Naive B cell (primary cell): ENCODE data around the gene PRPF19. TPM values are rescaled to one million over a fixed set of nuclear protein-coding genes. Genes with fewer than 3 reads are reported as not detected.

Source experiments
- ATAC-seq, 2 donors: fragments of 150-1000 bp; cut with Tn5 transposase; 2 replicates each; pipeline ENCODE4 v1.10.0; 2021; ENCODE audit warnings: low read depth in 2 of 2, mild to moderate bottlenecking in 2 of 2, moderate library complexity in 2 of 2
- DNase-seq: peaks from one replicate; pipeline ENCODE4 v3.0.0; 2022
- H3K27ac Mint-ChIP-seq, 6 donors: one replicate each; pipeline ENCODE4 v1.8.0; 2020 to 2022; ENCODE audit warnings: mild to moderate bottlenecking in 6 of 6, mixed read lengths in 6 of 6, moderate library complexity in 5 of 6, inconsistent platforms in 2 of 6
- H3K27me3 Mint-ChIP-seq, 3 donors: one replicate each; pipeline ENCODE4 v1.8.0; 2021 to 2022; ENCODE audit warnings: mixed read lengths in 3 of 3, mild to moderate bottlenecking in 1 of 3
- H3K36me3 Mint-ChIP-seq, 2 donors: one replicate each; pipeline ENCODE4 v1.8.0; 2020 to 2022; ENCODE audit warnings: mixed read lengths in 2 of 2, inconsistent platforms in 1 of 2, mild to moderate bottlenecking in 1 of 2
- H3K4me1 Mint-ChIP-seq, 3 donors: one replicate each; pipeline ENCODE4 v1.8.0; 2020 to 2022; ENCODE audit warnings: mixed read lengths in 3 of 3, inconsistent platforms in 1 of 3, mild to moderate bottlenecking in 1 of 3, moderate library complexity in 1 of 3
- H3K4me3 Mint-ChIP-seq, 8 donors: one replicate each; pipeline ENCODE4 v1.8.0; 2020 to 2022; ENCODE audit warnings: mild to moderate bottlenecking in 8 of 8, mixed read lengths in 8 of 8, moderate library complexity in 8 of 8, inconsistent platforms in 2 of 8
- H3K9me3 Mint-ChIP-seq, 7 donors: one replicate each; pipeline ENCODE4 v1.8.0; 2020 to 2022; ENCODE audit warnings: mixed read lengths in 7 of 7, mild to moderate bottlenecking in 5 of 7, inconsistent platforms in 2 of 7, moderate library complexity in 1 of 7
- polyA plus RNA-seq, 6 donors: library from polyadenylated mRNA; unstranded; fragments of 300-500 nt; fragmentation: Illumina TruSeq; gene quantifications; one replicate each; pipeline ENCODE4 v1.2.3, GENCODE V29; 2021; ENCODE audit warnings: low read depth in 6 of 6

The PRPF19 gene
- polyA plus RNA-seq, 6 donors from 2014 or later, result 5.6 to 19.3 (median 15.6) TPM

GRCh38 chr11:60934790-60935605 lies 28.6 kb upstream of the PRPF19 start:
- peak overlapping the region in 4 of 6 donors; percentile 56 to 91 (median 78) for H3K27ac Mint-ChIP-seq
- H3K27me3 Mint-ChIP-seq, result no peaks in the 10 kb centered on the region
- DNase-seq (no peak), ATAC-seq (no peak)
- H3K4me3 Mint-ChIP-seq, result no peak overlapping the region
- peaks cover 0 to 2% (median 0%) of the 10 kb centered on the region in 7 donors for H3K9me3 Mint-ChIP-seq
- H3K36me3 Mint-ChIP-seq, result peaks cover 4 to 14% of the 10 kb centered on the region in 2 donors
- H3K4me1 Mint-ChIP-seq, result peaks cover 31 to 55% (median 37%) of the 10 kb centered on the region in 3 donors

- H3K27ac Mint-ChIP-seq, result peak overlapping the region in 4 of 6 donors; percentile 3 to 82 (median 72)
- peaks cover 4 to 14% of the 10 kb centered on the region in 2 donors for H3K36me3 Mint-ChIP-seq
- peaks cover 31 to 62% (median 44%) of the 10 kb centered on the region in 3 donors for H3K4me1 Mint-ChIP-seq
- H3K9me3 Mint-ChIP-seq, result peaks cover 0 to 2% (median 0%) of the 10 kb centered on the region in 7 donors
- H3K27me3 Mint-ChIP-seq, result no peaks in the 10 kb centered on the region
- DNase-seq (no peak), ATAC-seq (no peak)
- H3K4me3 Mint-ChIP-seq, result peak overlapping the region in 1 of 8 donors; percentile 5
Observed at GRCh38 chr11:60934124-60934789, 27.9 kb upstream of the PRPF19 start.

GRCh38 chr11:60933416-60934123 lies 27.2 kb upstream of the PRPF19 start:
- no peaks in the 10 kb centered on the region for H3K27me3 Mint-ChIP-seq
- DNase-seq, result no peak
- H3K27ac Mint-ChIP-seq, result peak overlapping the region in 5 of 6 donors; percentile 5 to 97 (median 80)
- peak overlapping the region in 1 of 8 donors; percentile 5 for H3K4me3 Mint-ChIP-seq
- ATAC-seq, result no peak
- H3K36me3 Mint-ChIP-seq, result peaks cover 0 to 7% of the 10 kb centered on the region in 2 donors
- peaks cover 31 to 60% (median 43%) of the 10 kb centered on the region in 3 donors for H3K4me1 Mint-ChIP-seq
- no peaks in the 10 kb centered on the region for H3K9me3 Mint-ChIP-seq

GRCh38 chr11:60932605-60933356 lies 26.4 kb upstream of the PRPF19 start:
- Mint-ChIP-seq H3K4me3 (peak overlapping the region in 4 of 8 donors; percentile 47 to 75 (median 56)), H3K36me3 (no peaks in the 10 kb centered on the region), H3K27ac (peak overlapping the region; percentile 30 to 98 (median 92)), H3K4me1 (peaks cover 31 to 52% (median 43%) of the 10 kb centered on the region in 3 donors), H3K27me3 (no peaks in the 10 kb centered on the region), H3K9me3 (no peaks in the 10 kb centered on the region)
- ATAC-seq (peak; percentile 72 to 74), DNase-seq (peak; percentile 70)

- no peaks in the 10 kb centered on the region for H3K9me3 Mint-ChIP-seq
- H3K36me3 Mint-ChIP-seq, result no peaks in the 10 kb centered on the region
- no peaks in the 10 kb centered on the region for H3K27me3 Mint-ChIP-seq
- DNase-seq (peak; percentile 87), ATAC-seq (peak; percentile 84 to 86)
- H3K4me3 Mint-ChIP-seq, result peak overlapping the region; percentile 47 to 89 (median 67)
- peaks cover 31 to 57% (median 43%) of the 10 kb centered on the region in 3 donors for H3K4me1 Mint-ChIP-seq
- peak overlapping the region; percentile 78 to 98 (median 97) for H3K27ac Mint-ChIP-seq
Observed at GRCh38 chr11:60931917-60932316, 25.5 kb upstream of the PRPF19 start.

GRCh38 chr11:60930394-60930793 lies 24.0 kb upstream of the PRPF19 start:
- Mint-ChIP-seq H3K9me3 (no peaks in the 10 kb centered on the region), H3K27ac (peak overlapping the region in 3 of 6 donors; percentile 44 to 87 (median 65)), H3K36me3 (no peaks in the 10 kb centered on the region), H3K27me3 (peaks cover 0 to 12% (median 4%) of the 10 kb centered on the region in 3 donors), H3K4me3 (peak overlapping the region in 3 of 8 donors; percentile 19 to 63 (median 22)), H3K4me1 (peaks cover 31 to 55% (median 44%) of the 10 kb centered on the region in 3 donors)
- no peak for ATAC-seq
- no peak for DNase-seq

GRCh38 chr11:60929764-60930163 lies 23.4 kb upstream of the PRPF19 start:
- ATAC-seq (no peak), DNase-seq (no peak)
- no peaks in the 10 kb centered on the region for H3K36me3 Mint-ChIP-seq
- H3K27ac Mint-ChIP-seq, result peak overlapping the region in 5 of 6 donors; percentile 2 to 89 (median 44)
- no peaks in the 10 kb centered on the region for H3K9me3 Mint-ChIP-seq
- peaks cover 3 to 17% (median 9%) of the 10 kb centered on the region in 3 donors for H3K27me3 Mint-ChIP-seq
- peaks cover 35 to 55% (median 49%) of the 10 kb centered on the region in 3 donors for H3K4me1 Mint-ChIP-seq
- H3K4me3 Mint-ChIP-seq, result peak overlapping the region in 1 of 8 donors; percentile 53

GRCh38 chr11:60928563-60929001 lies 22.2 kb upstream of the PRPF19 start:
- peak overlapping the region in 1 of 6 donors; percentile 18 for H3K27ac Mint-ChIP-seq

GRCh38 chr11:60927600-60927999 lies 21.2 kb upstream of the PRPF19 start:
- Mint-ChIP-seq H3K27ac (no peak overlapping the region), H3K27me3 (peaks cover 4 to 24% (median 11%) of the 10 kb centered on the region in 3 donors), H3K36me3 (peaks cover 2 to 4% of the 10 kb centered on the region in 2 donors), H3K4me1 (peaks cover 33 to 51% (median 47%) of the 10 kb centered on the region in 3 donors), H3K4me3 (peak overlapping the region in 1 of 8 donors; percentile 71), H3K9me3 (no peaks in the 10 kb centered on the region)
- ATAC-seq (no peak), DNase-seq (no peak)

More at GRCh38 chr11:60928563-60929001, 22.2 kb upstream of the PRPF19 start:
- Mint-ChIP-seq H3K4me1 (peaks cover 31 to 50% (median 49%) of the 10 kb centered on the region in 3 donors), H3K27me3 (peaks cover 3 to 18% (median 9%) of the 10 kb centered on the region in 3 donors), H3K4me3 (no peak overlapping the region), H3K9me3 (no peaks in the 10 kb centered on the region), H3K36me3 (no peaks in the 10 kb centered on the region)
- ATAC-seq (no peak), DNase-seq (no peak)

- peaks cover 0 to 2% (median 0%) of the 10 kb centered on the region in 7 donors for H3K9me3 Mint-ChIP-seq
- H3K36me3 Mint-ChIP-seq, result peaks cover 7 to 9% of the 10 kb centered on the region in 2 donors
- no peak for DNase-seq
- H3K4me1 Mint-ChIP-seq, result peaks cover 33 to 53% (median 42%) of the 10 kb centered on the region in 3 donors
- peaks cover 7 to 29% (median 16%) of the 10 kb centered on the region in 3 donors for H3K27me3 Mint-ChIP-seq
- peak overlapping the region in 3 of 8 donors; percentile 61 to 75 (median 71) for H3K4me3 Mint-ChIP-seq
- no peak for ATAC-seq
- no peak overlapping the region for H3K27ac Mint-ChIP-seq
Observed at GRCh38 chr11:60927061-60927592, 20.7 kb upstream of the PRPF19 start.

- Mint-ChIP-seq H3K27me3 (peaks cover 7 to 29% (median 17%) of the 10 kb centered on the region in 3 donors), H3K4me3 (peak overlapping the region in 1 of 8 donors; percentile 71), H3K27ac (no peak overlapping the region), H3K9me3 (peaks cover 0 to 2% (median 0%) of the 10 kb centered on the region in 7 donors), H3K4me1 (peaks cover 28 to 46% (median 36%) of the 10 kb centered on the region in 3 donors), H3K36me3 (peaks cover 12 to 13% of the 10 kb centered on the region in 2 donors)
- ATAC-seq (no peak), DNase-seq (no peak)
Observed at GRCh38 chr11:60926500-60926899, 20.1 kb upstream of the PRPF19 start.

GRCh38 chr11:60925868-60926267 lies 19.5 kb upstream of the PRPF19 start:
- no peak for DNase-seq
- H3K4me1 Mint-ChIP-seq, result peaks cover 22 to 40% (median 30%) of the 10 kb centered on the region in 3 donors
- H3K4me3 Mint-ChIP-seq, result peak overlapping the region in 5 of 8 donors; percentile 13 to 77 (median 71)
- peak overlapping the region in 1 of 6 donors; percentile 49 for H3K27ac Mint-ChIP-seq
- H3K9me3 Mint-ChIP-seq, result peaks cover 0 to 2% (median 0%) of the 10 kb centered on the region in 7 donors
- H3K36me3 Mint-ChIP-seq, result peaks cover 16 to 18% of the 10 kb centered on the region in 2 donors
- peaks cover 7 to 29% (median 17%) of the 10 kb centered on the region in 3 donors for H3K27me3 Mint-ChIP-seq
- no peak for ATAC-seq
